Brain microvascular endothelial cell (primary cell): ENCODE data around the gene SLC35F3.
"Not testable (repeated sequence)": the region's sequence is repeated elsewhere in the genome, so short reads cannot be mapped to it uniquely, and the experiment has no call there.

Source experiments
- DNase-seq: peaks from one replicate; pipeline ENCODE4 v3.0.0-alpha.2; 2020
- H3K27ac ChIP-seq: fragments of 250-450 bp; sonication (Bioruptor Pico); 2 replicates; pipeline ENCODE4 v1.5.1; 2020; ENCODE audit warnings: mild to moderate bottlenecking, moderate library complexity
- H3K27me3 ChIP-seq: fragments of 250-450 bp; sonication (Bioruptor Pico); replicated peaks from 2 replicates; pipeline ENCODE4 v1.5.1; 2020; ENCODE audit warnings: mild to moderate bottlenecking
- H3K36me3 ChIP-seq: fragments of 250-450 bp; sonication (Bioruptor Pico); replicated peaks from 2 replicates; pipeline ENCODE4 v1.5.1; 2020; ENCODE audit warnings: mild to moderate bottlenecking
- H3K4me3 ChIP-seq: 2 replicates; pipeline ENCODE4 v1.5.1; 2011; ENCODE audit warnings: low read depth, mild to moderate bottlenecking, control low read depth, low read length, moderate library complexity
- in situ Hi-C: cut with HindIII; loops from 2 replicates; pipeline ENCODE4 v1.10.0; 2017; ENCODE audit warnings: low sequenced_read_pairs, low pct_ligation_motif_present
- TF ChIP-seq, protein P1 (sequence below): IDR thresholded peaks from 2 replicates; pipeline ENCODE4 v1.5.1; 2011; ENCODE audit warnings: low read depth, mild to moderate bottlenecking, moderate library complexity, low read length, control low read depth, inconsistent platforms; ENCODE audit errors: missing control alignments

Gene SLC35F3

GRCh38 chr1:234300096-234300495 is 395.6 kb downstream of the SLC35F3 start:
- TF ChIP-seq, protein P1, sequence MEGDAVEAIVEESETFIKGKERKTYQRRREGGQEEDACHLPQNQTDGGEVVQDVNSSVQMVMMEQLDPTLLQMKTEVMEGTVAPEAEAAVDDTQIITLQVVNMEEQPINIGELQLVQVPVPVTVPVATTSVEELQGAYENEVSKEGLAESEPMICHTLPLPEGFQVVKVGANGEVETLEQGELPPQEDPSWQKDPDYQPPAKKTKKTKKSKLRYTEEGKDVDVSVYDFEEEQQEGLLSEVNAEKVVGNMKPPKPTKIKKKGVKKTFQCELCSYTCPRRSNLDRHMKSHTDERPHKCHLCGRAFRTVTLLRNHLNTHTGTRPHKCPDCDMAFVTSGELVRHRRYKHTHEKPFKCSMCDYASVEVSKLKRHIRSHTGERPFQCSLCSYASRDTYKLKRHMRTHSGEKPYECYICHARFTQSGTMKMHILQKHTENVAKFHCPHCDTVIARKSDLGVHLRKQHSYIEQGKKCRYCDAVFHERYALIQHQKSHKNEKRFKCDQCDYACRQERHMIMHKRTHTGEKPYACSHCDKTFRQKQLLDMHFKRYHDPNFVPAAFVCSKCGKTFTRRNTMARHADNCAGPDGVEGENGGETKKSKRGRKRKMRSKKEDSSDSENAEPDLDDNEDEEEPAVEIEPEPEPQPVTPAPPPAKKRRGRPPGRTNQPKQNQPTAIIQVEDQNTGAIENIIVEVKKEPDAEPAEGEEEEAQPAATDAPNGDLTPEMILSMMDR, result no peak
- Histone ChIP-seq H3K27me3 (no peaks in the 10 kb centered on the region), H3K27ac (no peak overlapping the region), H3K36me3 (no peaks in the 10 kb centered on the region), H3K4me3 (no peak overlapping the region)
- no peak for DNase-seq
- in situ Hi-C loops, result no loop called here

- H3K27me3 ChIP-seq, H3K27ac ChIP-seq, H3K36me3 ChIP-seq, in situ Hi-C loops, H3K4me3 ChIP-seq, DNase-seq: not testable (repeated sequence)
Observed at GRCh38 chr1:234301663-234302062, 397.2 kb downstream of the SLC35F3 start.

DNA sequence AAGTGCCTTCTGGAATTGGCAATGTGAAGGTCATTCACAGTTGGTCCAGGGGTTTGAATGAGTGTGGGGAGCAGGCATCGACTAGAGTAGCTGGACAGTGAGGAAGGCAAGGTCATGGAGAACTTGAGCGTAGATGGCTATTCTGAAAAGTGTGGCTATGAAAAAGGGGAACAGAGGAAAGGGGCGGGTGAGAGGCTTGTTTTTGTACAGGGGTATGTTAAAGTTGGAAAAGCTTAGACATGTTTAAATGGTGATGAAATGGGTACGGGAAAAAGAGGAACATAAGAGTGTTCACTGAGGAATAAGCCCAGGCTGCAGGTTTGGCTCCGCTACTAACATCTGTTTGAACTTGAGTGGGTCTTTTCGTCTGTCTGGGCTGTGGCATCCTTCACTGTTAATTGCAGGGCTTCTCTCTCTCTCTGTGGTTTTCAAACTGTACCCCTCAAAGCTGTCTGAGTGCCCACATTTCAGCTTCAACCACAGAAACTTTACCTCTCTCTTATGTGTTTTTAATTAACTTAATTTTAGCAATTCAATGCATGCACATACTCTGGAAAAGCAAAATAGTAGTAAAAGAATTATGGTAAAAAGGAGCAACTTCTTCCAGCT is 398.0 kb downstream of the SLC35F3 start:
- TF ChIP-seq, protein P1, result no peak
- Histone ChIP-seq H3K4me3 (no peak overlapping the region), H3K36me3 (no peaks in the 10 kb centered on the region), H3K27me3 (no peaks in the 10 kb centered on the region), H3K27ac (no peak overlapping the region)
- DNase-seq, result no peak
- in situ Hi-C loops, result no loop called here

DNA sequence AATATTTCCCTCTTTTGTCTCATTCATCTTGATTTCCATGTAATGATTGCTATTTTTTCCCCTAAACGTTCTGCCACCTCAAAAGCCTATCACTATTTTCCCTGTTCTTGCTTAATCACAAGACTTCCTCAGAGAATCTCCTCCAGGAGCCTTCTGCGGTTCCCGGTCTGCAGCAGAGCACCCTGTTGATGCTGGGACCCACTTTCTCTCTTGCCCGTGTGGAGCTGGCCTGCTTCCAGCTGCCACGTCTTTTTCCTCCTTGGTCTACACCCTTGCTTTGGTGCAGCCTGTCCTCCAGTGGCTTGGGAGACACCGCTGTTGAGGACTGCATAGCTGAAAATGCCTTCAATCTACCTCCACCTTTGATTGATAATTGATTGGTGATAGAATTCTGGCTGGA is 398.8 kb downstream of the SLC35F3 start:
- Histone ChIP-seq H3K4me3 (no peak overlapping the region), H3K27ac (no peak overlapping the region), H3K27me3 (no peaks in the 10 kb centered on the region), H3K36me3 (no peaks in the 10 kb centered on the region)
- TF ChIP-seq, protein P1, result no peak
- in situ Hi-C loops, result no loop called here
- DNase-seq, result no peak

DNA sequence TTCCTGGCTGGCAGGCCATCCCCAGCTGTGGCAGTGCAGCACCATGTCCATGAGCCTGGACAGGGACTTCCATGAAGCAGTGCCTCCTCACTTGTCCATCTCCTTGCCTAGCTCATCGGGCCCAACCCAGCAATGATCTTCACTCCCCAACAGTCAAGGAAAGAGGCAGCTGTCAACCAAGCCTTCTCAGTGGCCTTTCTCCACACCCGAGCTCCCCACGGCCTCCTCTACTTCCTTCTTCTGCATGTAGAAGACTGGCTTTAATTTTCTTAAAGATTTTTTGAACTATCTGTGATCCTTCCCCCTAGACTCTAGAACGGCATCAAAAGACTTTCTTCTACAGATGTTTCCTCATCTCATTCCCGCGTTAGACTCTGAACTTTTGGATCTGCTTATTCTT is 403.2 kb downstream of the SLC35F3 start:
- H3K4me3 ChIP-seq, result no peak overlapping the region
- H3K27me3 ChIP-seq, result no peaks in the 10 kb centered on the region
- DNase-seq, result no peak
- H3K27ac ChIP-seq, result no peak overlapping the region
- TF ChIP-seq, protein P1, result no peak
- in situ Hi-C loops, result no loop called here
- H3K36me3 ChIP-seq, result no peaks in the 10 kb centered on the region

DNA sequence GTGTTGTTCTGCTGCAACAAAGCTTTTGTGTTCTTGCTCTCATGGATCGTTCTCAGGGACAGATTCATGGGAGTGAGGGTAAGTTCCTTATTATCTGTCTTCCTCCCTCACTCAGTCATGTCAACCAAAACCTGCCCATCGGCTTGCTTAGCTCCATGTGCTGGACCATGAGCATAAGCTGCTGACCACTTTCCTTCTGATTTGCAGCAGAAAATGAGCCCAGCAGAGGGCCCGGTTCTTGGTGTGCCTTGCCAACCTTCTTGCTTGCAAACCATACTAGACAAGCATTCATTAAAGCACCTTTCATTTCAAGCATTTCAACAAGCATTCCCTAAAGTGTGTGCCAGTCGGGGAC is 404.7 kb downstream of the SLC35F3 start:
- in situ Hi-C loops, result no loop called here
- no peak overlapping the region for H3K27ac ChIP-seq
- no peak for DNase-seq
- H3K36me3 ChIP-seq, result no peaks in the 10 kb centered on the region
- no peak overlapping the region for H3K4me3 ChIP-seq
- H3K27me3 ChIP-seq, result no peaks in the 10 kb centered on the region
- TF ChIP-seq, protein P1, result no peak
